Neural cell (in vitro differentiated cells): Measurements from ENCODE around the gene SCN7A.

ENCODE experiments used
- CTCF ChIP-seq: fragments of 450-650 bp; IDR thresholded peaks from 2 replicates; pipeline ENCODE4 v1.5.1; 2014; ENCODE audit warnings: antibody characterized with exemption, mild to moderate bottlenecking, moderate library complexity; ENCODE audit not compliant: poor library complexity, severe bottlenecking
- EP300 ChIP-seq: fragments of 450-650 bp; conservative IDR thresholded peaks from 2 replicates; pipeline ENCODE4 v1.6.1; 2014; ENCODE audit warnings: antibody characterized with exemption, mild to moderate bottlenecking, moderate library complexity; ENCODE audit not compliant: poor library complexity, severe bottlenecking
- EZH2 ChIP-seq: fragments of 200-600, 300-800 bp; shearing (Covaris generic), sonication (generic); IDR thresholded peaks from 2 replicates; pipeline ENCODE4 v1.6.1; 2014; ENCODE audit warnings: antibody characterized with exemption, low read length, borderline replicate concordance, mild to moderate bottlenecking; ENCODE audit not compliant: insufficient read depth, poor library complexity, severe bottlenecking
- REST ChIP-seq: IDR thresholded peaks from 2 replicates; pipeline ENCODE4 v1.6.1; 2012; ENCODE audit warnings: borderline replicate concordance
- TAF1 ChIP-seq: IDR thresholded peaks from 2 replicates; pipeline ENCODE4 v1.6.1; 2012; ENCODE audit warnings: low read depth

- TF ChIP-seq CTCF (no peak), TAF1 (no peak), REST (no peak), EZH2 (no peak), EP300 (no peak)
These were observed 117.2 kb downstream of the SCN7A start for GRCh38 chr2:166376873-166377272.
